Naive B cell (primary cell): Measurements from ENCODE around the gene RAP1GAP2. TPM values are rescaled to one million over a fixed set of nuclear protein-coding genes. Genes with fewer than 3 reads are reported as not detected.
"Not testable (repeated sequence)": the region's sequence is repeated elsewhere in the genome, so short reads cannot be mapped to it uniquely, and the experiment has no call there.

Source experiments
- ATAC-seq, 2 donors: fragments of 150-1000 bp; cut with Tn5 transposase; 2 replicates each; pipeline ENCODE4 v1.10.0; 2021; ENCODE audit warnings: low read depth in 2 of 2, mild to moderate bottlenecking in 2 of 2, moderate library complexity in 2 of 2
- DNase-seq: peaks from one replicate; pipeline ENCODE4 v3.0.0; 2022
- H3K27ac Mint-ChIP-seq, 6 donors: one replicate each; pipeline ENCODE4 v1.8.0; 2020 to 2022; ENCODE audit warnings: mild to moderate bottlenecking in 6 of 6, mixed read lengths in 6 of 6, moderate library complexity in 5 of 6, inconsistent platforms in 2 of 6
- H3K27me3 Mint-ChIP-seq, 3 donors: one replicate each; pipeline ENCODE4 v1.8.0; 2021 to 2022; ENCODE audit warnings: mixed read lengths in 3 of 3, mild to moderate bottlenecking in 1 of 3
- H3K36me3 Mint-ChIP-seq, 2 donors: one replicate each; pipeline ENCODE4 v1.8.0; 2020 to 2022; ENCODE audit warnings: mixed read lengths in 2 of 2, inconsistent platforms in 1 of 2, mild to moderate bottlenecking in 1 of 2
- H3K4me1 Mint-ChIP-seq, 3 donors: one replicate each; pipeline ENCODE4 v1.8.0; 2020 to 2022; ENCODE audit warnings: mixed read lengths in 3 of 3, inconsistent platforms in 1 of 3, mild to moderate bottlenecking in 1 of 3, moderate library complexity in 1 of 3
- H3K4me3 Mint-ChIP-seq, 8 donors: one replicate each; pipeline ENCODE4 v1.8.0; 2020 to 2022; ENCODE audit warnings: mild to moderate bottlenecking in 8 of 8, mixed read lengths in 8 of 8, moderate library complexity in 8 of 8, inconsistent platforms in 2 of 8
- H3K9me3 Mint-ChIP-seq, 7 donors: one replicate each; pipeline ENCODE4 v1.8.0; 2020 to 2022; ENCODE audit warnings: mixed read lengths in 7 of 7, mild to moderate bottlenecking in 5 of 7, inconsistent platforms in 2 of 7, moderate library complexity in 1 of 7
- polyA plus RNA-seq, 6 donors: library from polyadenylated mRNA; unstranded; fragments of 300-500 nt; fragmentation: Illumina TruSeq; gene quantifications; one replicate each; pipeline ENCODE4 v1.2.3, GENCODE V29; 2021; ENCODE audit warnings: low read depth in 6 of 6

The RAP1GAP2 gene
- polyA plus RNA-seq, 6 donors from 2014 or later: 0.96 to 2.9 (median 1.4) TPM; not detected in 1

GRCh38 chr17:3062824-3063377, 266.7 kb downstream of the RAP1GAP2 start:
- ATAC-seq, H3K4me1 Mint-ChIP-seq, H3K27me3 Mint-ChIP-seq, H3K4me3 Mint-ChIP-seq, H3K9me3 Mint-ChIP-seq, H3K36me3 Mint-ChIP-seq, DNase-seq: not testable (repeated sequence)
- H3K27ac Mint-ChIP-seq: peak overlapping the region in 1 of 6 donors; percentile 58

GRCh38 chr17:3063507-3063906, 267.3 kb downstream of the RAP1GAP2 start, which contains the start of gene OR1D5:
TSS of gene OR1D5 (minus strand) at chr17:3063607. CDS start at chr17:3063607, 0 bp downstream.
- not testable (repeated sequence) for ATAC-seq, H3K36me3 Mint-ChIP-seq, H3K27me3 Mint-ChIP-seq, H3K4me3 Mint-ChIP-seq, H3K4me1 Mint-ChIP-seq, DNase-seq, H3K9me3 Mint-ChIP-seq
- H3K27ac Mint-ChIP-seq: peak within 1 kb of the TSS in 1 of 6 donors; percentile 58

GRCh38 chr17:3065192-3065591, 269.0 kb downstream of the RAP1GAP2 start:
- not testable (repeated sequence) for H3K4me1 Mint-ChIP-seq, H3K27ac Mint-ChIP-seq, H3K9me3 Mint-ChIP-seq, H3K36me3 Mint-ChIP-seq, DNase-seq, H3K4me3 Mint-ChIP-seq, H3K27me3 Mint-ChIP-seq
- peak; percentile 77 to 79 for ATAC-seq

- H3K4me1 Mint-ChIP-seq, H3K36me3 Mint-ChIP-seq, H3K27ac Mint-ChIP-seq, H3K4me3 Mint-ChIP-seq, ATAC-seq, DNase-seq: not testable (repeated sequence)
- Mint-ChIP-seq H3K27me3 (peaks cover 5 to 14% (median 7%) of the 10 kb centered on the region in 3 donors), H3K9me3 (peaks cover 0 to 18% (median 13%) of the 10 kb centered on the region in 7 donors)
Observed at GRCh38 chr17:3073850-3074249, 277.6 kb downstream of the RAP1GAP2 start.

Other genes with a start within 250 kb of the RAP1GAP2 start
- 10 to 100 TPM in 5 of 6 donors, 1 to 10 TPM in 1; 9.0 to 16.2 (median 12.2) TPM for gene PAFAH1B1, start 202.8 kb upstream of the RAP1GAP2 start, polyA plus RNA-seq
- 10 to 100 TPM in 1 of 6 donors, 1 to 10 TPM in 5; 3.4 to 14.2 (median 5.3) TPM for gene CLUH, start 84.7 kb upstream of the RAP1GAP2 start, polyA plus RNA-seq
- gene CCDC92B, start 46.8 kb upstream of the RAP1GAP2 start, polyA plus RNA-seq: not detected